SK-N-SH (cell line): Measurements from ENCODE around the gene SAPCD2. TPM values are rescaled to one million over a fixed set of nuclear protein-coding genes. Genes with fewer than 3 reads are reported as not detected.

Source experiments
- CTCF ChIA-PET: fragments of 300-600, 350-600 bp; formaldehyde crosslinking; extraction: SDS; loops from one replicate; lab custom pipeline; 2021; lab: Yijun Ruan, JAX
- POLR2A ChIA-PET: fragments of 350-600 bp; sonication (Branson Sonifier 250); formaldehyde crosslinking; extraction: SDS; loops from one replicate; lab custom pipeline; 2020; ENCODE audit warnings: antibody characterized with exemption, inconsistent platforms; lab: Yijun Ruan, JAX
- DNase-seq: peaks from one replicate; pipeline ENCODE4 v3.0.0; 2012
- H2AFZ ChIP-seq: fragments of 200-600 bp; sonication (generic); 2 replicates; pipeline ENCODE4 v1.8.1; 2016; ENCODE audit warnings: antibody characterized with exemption, mild to moderate bottlenecking, low read depth
- H3F3A ChIP-seq: fragments of 200-600 bp; sonication (generic); replicated peaks from 2 replicates; pipeline ENCODE3; 2016; ENCODE audit warnings: antibody characterized with exemption, mild to moderate bottlenecking; ENCODE audit not compliant: insufficient read depth
- H3K27ac ChIP-seq, 2 experiments: fragments of 200-500 bp in 1 of 2; fragments of 200-600 bp in 1 of 2; sonication (Bioruptor generic) in 1 of 2; sonication (generic), shearing (Covaris generic) in 1 of 2; 2 replicates each; pipeline versions ENCODE4 v1.5.1 to v1.6.1; 2014 to 2016; ENCODE audit warnings: low read depth in 2 of 2, inconsistent platforms in 1 of 2, low read length in 1 of 2, mild to moderate bottlenecking in 1 of 2, mixed read lengths in 1 of 2
- H3K27me3 ChIP-seq: fragments of 200-600 bp; sonication (generic), shearing (Covaris generic); 2 replicates; pipeline ENCODE4 v1.6.1; 2016; ENCODE audit warnings: mixed run types; ENCODE audit not compliant: insufficient read depth
- H3K36me3 ChIP-seq, 2 experiments: fragments of 200-500 bp in 1 of 2; fragments of 200-600 bp in 1 of 2; sonication (Bioruptor generic) in 1 of 2; sonication (generic) in 1 of 2; replicated peaks in 1 of 2; 2 replicates each; pipeline versions ENCODE3 to v1.5.1; 2014 to 2016; ENCODE audit warnings: low read length in 1 of 2, mild to moderate bottlenecking in 1 of 2; ENCODE audit not compliant: insufficient read depth in 2 of 2, control insufficient read depth in 1 of 2
- H3K4me1 ChIP-seq, 2 experiments: fragments of 200-500 bp in 1 of 2; fragments of 200-600 bp in 1 of 2; sonication (Bioruptor generic) in 1 of 2; sonication (generic), shearing (Covaris generic) in 1 of 2; 2 replicates each; pipeline versions ENCODE4 v1.5.1 to v1.6.1; 2014 to 2016; ENCODE audit warnings: low read depth in 1 of 2, low read length in 1 of 2, mixed run types in 1 of 2; ENCODE audit not compliant: insufficient read depth in 2 of 2, control insufficient read depth in 1 of 2
- H3K4me2 ChIP-seq: fragments of 200-600 bp; sonication (generic), shearing (Covaris generic); 2 replicates; pipeline ENCODE4 v1.6.1; 2017; ENCODE audit warnings: mixed run types
- H3K4me3 ChIP-seq, 2 experiments: fragments of 200-500 bp in 1 of 2; fragments of 200-600 bp in 1 of 2; sonication (Bioruptor generic) in 1 of 2; sonication (generic), shearing (Covaris generic) in 1 of 2; 2 replicates each; pipeline versions ENCODE4 v1.5.1 to v1.8.1; 2014 to 2016; ENCODE audit warnings: low read depth in 2 of 2, inconsistent platforms in 1 of 2, low read length in 1 of 2, mild to moderate bottlenecking in 1 of 2, mixed read lengths in 1 of 2, moderate library complexity in 1 of 2
- H3K79me2 ChIP-seq: fragments of 200-600 bp; sonication (generic); 2 replicates; pipeline ENCODE4 v1.8.1; 2017; ENCODE audit warnings: mild to moderate bottlenecking; ENCODE audit not compliant: insufficient read depth
- H3K9ac ChIP-seq: fragments of 200-600 bp; sonication (generic); 2 replicates; pipeline ENCODE4 v1.6.1; 2017; ENCODE audit warnings: mixed run types
- H3K9me2 ChIP-seq: fragments of 200-600 bp; sonication (generic); 2 replicates; pipeline ENCODE4 v1.6.1; 2017; ENCODE audit warnings: mixed run types
- H3K9me3 ChIP-seq: fragments of 200-600 bp; sonication (generic); 2 replicates; pipeline ENCODE4 v1.6.1; 2017; ENCODE audit warnings: mixed run types, mild to moderate bottlenecking, moderate library complexity
- H4K20me1 ChIP-seq: fragments of 200-600 bp; sonication (generic); 2 replicates; pipeline ENCODE4 v1.6.1; 2017; ENCODE audit warnings: mild to moderate bottlenecking, mixed run types; ENCODE audit not compliant: insufficient read depth
- CHD2 ChIP-seq: fragments of 150-350 bp; IDR thresholded peaks from 2 replicates; pipeline ENCODE4 v1.6.1; 2018; ENCODE audit warnings: low read length; ENCODE audit not compliant: partially characterized antibody
- FOXJ3 ChIP-seq: sonication (generic); formaldehyde crosslinking; IDR thresholded peaks from 2 replicates; pipeline ENCODE4 v1.5.1; 2020; ENCODE audit warnings: mild to moderate bottlenecking, missing genetic modification reagents
- FOXM1 ChIP-seq: IDR thresholded peaks from 2 replicates; pipeline ENCODE4 v1.4.0; 2012; ENCODE audit warnings: low read depth, mild to moderate bottlenecking
- JUND ChIP-seq: IDR thresholded peaks from 2 replicates; pipeline ENCODE4 v1.4.0; 2012
- MEF2A ChIP-seq: IDR thresholded peaks from 2 replicates; pipeline ENCODE4 v1.4.0; 2012; ENCODE audit warnings: low read depth, borderline replicate concordance
- MXI1 ChIP-seq: IDR thresholded peaks from 2 replicates; pipeline ENCODE4 v1.6.1; 2012; ENCODE audit warnings: mild to moderate bottlenecking, low read depth, low read length, improper control_type of control experiment
- RAD21 ChIP-seq: IDR thresholded peaks from 2 replicates; pipeline ENCODE4 v1.6.1; 2012; ENCODE audit warnings: mild to moderate bottlenecking, low read length
- RXRA ChIP-seq: IDR thresholded peaks from 2 replicates; pipeline ENCODE4 v1.4.0; 2012; ENCODE audit warnings: low read depth, mild to moderate bottlenecking, borderline replicate concordance
- WGBS: methylation state at CpG from one replicate; pipeline ENCODE4 v1.1.6; 2017; ENCODE audit warnings: low lambda C conversion rate; 5-methylcytosine and 5-hydroxymethylcytosine counted together
- polyA plus RNA-seq, 3 experiments: library from polyadenylated mRNA; depleted of rRNA; stranded (reverse); fragments of >200 nt; gene quantifications; 2 replicates each; pipeline ENCODE4 v1.2.3, GENCODE V29; 2012
- TF ChIP-seq, protein P1 (sequence below): fragments of 200-600 bp; sonication (generic); IDR thresholded peaks from 2 replicates; pipeline ENCODE4 v1.6.1; 2017; ENCODE audit warnings: antibody characterized with exemption, mild to moderate bottlenecking, moderate library complexity

The SAPCD2 gene
- polyA plus RNA-seq, 1 of the 3 experiments (the other 2 are of a cell fraction), result 6.0 TPM

DNA sequence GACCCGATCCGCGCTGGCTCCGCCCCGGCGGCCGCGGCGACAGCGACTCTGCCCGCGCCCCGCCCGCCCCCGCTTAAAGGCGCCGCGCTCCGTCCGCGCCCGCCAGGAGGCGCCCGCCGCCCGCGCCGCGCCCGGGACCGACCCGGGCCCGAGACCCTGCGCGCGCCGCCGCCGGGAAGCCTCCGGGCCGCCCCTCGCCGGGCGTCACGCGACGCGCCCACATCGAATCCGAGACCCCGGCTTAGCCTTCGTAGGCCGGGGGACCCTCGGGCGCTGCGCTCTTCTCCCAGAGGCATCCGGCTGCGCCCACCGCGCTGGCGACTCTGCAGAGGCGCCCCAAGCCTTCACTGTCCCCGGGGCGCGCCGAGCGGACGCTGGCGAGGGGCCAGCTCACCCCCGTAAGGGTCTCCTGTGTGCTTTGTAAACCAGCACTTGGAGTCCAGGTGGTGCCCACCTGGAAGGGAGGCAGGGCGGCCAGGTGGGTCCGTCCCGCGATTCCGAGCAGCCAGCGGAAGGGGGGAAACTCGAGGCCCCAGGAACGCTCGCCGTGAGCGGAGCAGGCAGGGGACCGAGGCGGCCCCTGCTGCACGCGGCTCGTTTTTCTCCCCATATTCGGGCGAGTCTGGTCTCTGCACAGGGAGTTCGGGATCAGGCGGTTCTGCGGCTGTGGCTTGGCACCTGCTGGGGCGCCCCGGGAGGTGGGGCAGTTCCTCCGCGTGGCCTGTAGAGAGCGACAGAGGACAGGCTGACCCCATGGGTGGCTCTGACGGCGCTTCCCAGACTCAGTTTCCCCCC lies 41.9 kb downstream of the SAPCD2 start:
- Histone ChIP-seq H3F3A (no peaks in the 10 kb centered on the region), H3K4me2 (peak overlapping the region; percentile 99), H3K27ac (peak overlapping the region in 1 of 2 experiments; percentile 43; a peak in 2 of 4 replicates), H4K20me1 (no peaks in the 10 kb centered on the region), H3K9me3 (no peaks in the 10 kb centered on the region), H3K36me3 (no peaks in the 10 kb centered on the region), H3K4me3 (peak overlapping the region; percentile 62 to 73), H3K9me2 (no peaks in the 10 kb centered on the region), H3K79me2 (0 out of 2 replicates have a peak, but pooled peaks cover 3% of the 10 kb centered on the region), H3K9ac (no peak overlapping the region), H2AFZ (no peak overlapping the region), H3K4me1 (peaks cover 5 to 49% of the 10 kb centered on the region in 2 experiments; a peak in 1 of 4 replicates), H3K27me3 (no peaks in the 10 kb centered on the region)
- DNase-seq, result peak; percentile 91
- CTCF ChIA-PET, result interaction anchor here (0.6 to 15.1 kb wide), 54 partner anchors 9 to 357 kb away, joined by 3 to 350 read pairs (median 5); partner anchors contain the start of genes AJM1, C8G, CLIC3 and FBXW5
- under 1% methylated on average over 15 of the region's 98 CpGs for WGBS
- POLR2A ChIA-PET, result interaction anchor here (1.1 to 1.4 kb wide), 3 partner anchors 27 to 80 kb away, joined by 3 to 5 read pairs (median 4); no protein-coding TSS in a partner anchor
- TF ChIP-seq, protein P1, sequence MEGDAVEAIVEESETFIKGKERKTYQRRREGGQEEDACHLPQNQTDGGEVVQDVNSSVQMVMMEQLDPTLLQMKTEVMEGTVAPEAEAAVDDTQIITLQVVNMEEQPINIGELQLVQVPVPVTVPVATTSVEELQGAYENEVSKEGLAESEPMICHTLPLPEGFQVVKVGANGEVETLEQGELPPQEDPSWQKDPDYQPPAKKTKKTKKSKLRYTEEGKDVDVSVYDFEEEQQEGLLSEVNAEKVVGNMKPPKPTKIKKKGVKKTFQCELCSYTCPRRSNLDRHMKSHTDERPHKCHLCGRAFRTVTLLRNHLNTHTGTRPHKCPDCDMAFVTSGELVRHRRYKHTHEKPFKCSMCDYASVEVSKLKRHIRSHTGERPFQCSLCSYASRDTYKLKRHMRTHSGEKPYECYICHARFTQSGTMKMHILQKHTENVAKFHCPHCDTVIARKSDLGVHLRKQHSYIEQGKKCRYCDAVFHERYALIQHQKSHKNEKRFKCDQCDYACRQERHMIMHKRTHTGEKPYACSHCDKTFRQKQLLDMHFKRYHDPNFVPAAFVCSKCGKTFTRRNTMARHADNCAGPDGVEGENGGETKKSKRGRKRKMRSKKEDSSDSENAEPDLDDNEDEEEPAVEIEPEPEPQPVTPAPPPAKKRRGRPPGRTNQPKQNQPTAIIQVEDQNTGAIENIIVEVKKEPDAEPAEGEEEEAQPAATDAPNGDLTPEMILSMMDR, result peak; percentile 7; the same call in 1 of the 2 replicates
- TF ChIP-seq RAD21 (peak; percentile 27; the same call in 1 of the 2 replicates), FOXM1 (no peak), RXRA (no peak), FOXJ3 (CRISPR knock-in tag) (no peak)

DNA sequence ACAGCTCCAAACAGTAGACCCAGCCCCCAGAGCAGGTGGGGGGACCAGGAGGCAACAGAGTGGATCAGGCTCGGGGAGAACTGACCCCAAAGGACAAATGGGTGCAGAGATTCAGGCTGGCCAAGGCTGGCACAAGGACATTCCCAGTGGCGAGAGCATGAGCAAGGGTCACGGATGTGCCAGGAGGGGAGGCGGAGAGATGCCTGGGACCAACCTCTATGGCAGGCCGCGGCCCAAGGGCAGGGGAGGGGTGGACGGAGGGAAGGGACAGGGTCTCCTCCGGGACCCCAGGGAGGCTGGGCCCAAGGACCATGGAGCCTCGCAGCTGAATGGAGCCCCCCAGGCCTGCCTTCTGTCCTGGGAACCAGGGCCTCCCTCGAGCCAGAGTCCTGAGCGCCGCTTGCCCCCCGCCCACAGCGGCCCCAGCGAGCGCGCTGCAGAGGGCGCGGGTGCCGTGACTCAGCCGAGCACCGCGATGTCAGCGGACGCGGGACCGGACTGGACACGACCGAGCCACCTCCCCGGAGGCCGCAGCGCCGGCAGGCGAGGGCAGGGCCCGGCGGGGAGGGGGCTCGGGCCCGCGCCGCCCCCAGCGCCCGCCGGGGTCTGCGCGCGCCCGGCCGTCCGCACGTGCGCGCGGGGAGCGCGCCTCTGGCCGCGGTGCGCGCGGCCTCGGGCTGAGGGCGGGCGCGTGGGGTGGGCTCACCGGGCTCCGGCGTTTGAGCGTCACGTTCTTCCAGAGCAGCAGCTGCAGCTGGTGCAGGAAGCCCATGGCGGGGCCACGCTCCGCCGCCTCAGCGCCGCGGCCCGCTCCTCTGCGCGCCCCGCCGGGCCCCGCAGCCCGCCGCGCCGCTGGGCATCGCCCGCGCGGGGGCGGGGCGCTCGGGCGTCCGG lies 42.7 kb downstream of the SAPCD2 start, which contains the start of gene ABCA2:
ABCA2 (minus strand) TSS at position 869 of the 894 bp plus-strand sequence; CDS start at position 772, 97 bp downstream.
- TF ChIP-seq MEF2A (no peak), JUND (no peak), CHD2 (no peak), MXI1 (0 out of 2 replicates have a peak, but pooled peaks have one; percentile 20), RXRA (no peak)
- 0 out of 2 replicates have a peak within 1 kb of the TSS, but pooled peaks have one; percentile 29 for H2AFZ ChIP-seq
- no peaks in the 10 kb centered on the region for H3K9me2 ChIP-seq
- peak; percentile 56 for DNase-seq
- H3F3A ChIP-seq, result no peaks in the 10 kb centered on the region
- H3K27me3 ChIP-seq, result no peaks in the 10 kb centered on the region
- H3K79me2 ChIP-seq, result 0 out of 2 replicates have a peak, but pooled peaks cover 3% of the 10 kb centered on the region
- H3K9me3 ChIP-seq, result no peaks in the 10 kb centered on the region
- H3K27ac ChIP-seq, result peak within 1 kb of the TSS in 1 of 2 experiments; percentile 83; a peak in 2 of 4 replicates
- CTCF ChIA-PET, result interaction anchor here (1.1 to 15.1 kb wide), 24 partner anchors 8 to 260 kb away, joined by 3 to 350 read pairs (median 8); partner anchors contain the start of genes C8G, CLIC3, FBXW5 and LCN12
- peak within 1 kb of the TSS; percentile 36; the same call in 1 of the 2 replicates for H3K9ac ChIP-seq
- peak within 1 kb of the TSS; percentile 62 to 73 for H3K4me3 ChIP-seq
- peak within 1 kb of the TSS; percentile 99 for H3K4me2 ChIP-seq
- H3K4me1 ChIP-seq, result peaks cover 5 to 48% of the 10 kb centered on the region in 2 experiments; a peak in 1 of 4 replicates
- no peaks in the 10 kb centered on the region for H3K36me3 ChIP-seq
- 46% methylated on average over 7 of the region's 95 CpGs for WGBS
- H4K20me1 ChIP-seq, result no peaks in the 10 kb centered on the region
- POLR2A ChIA-PET, result interaction anchor here (0.9 kb wide), 1 partner anchor 49 kb away, joined by 3 read pairs; no protein-coding TSS in a partner anchor
